Testis (tissue), 2 donors: ENCODE data around the gene DPYSL3.

ENCODE experiments used
- POLR2A ChIP-seq: fragments of 450-650 bp; IDR thresholded peaks from one replicate; pipeline ENCODE4 v1.6.1; 2017; ENCODE audit warnings: antibody characterized with exemption, mild to moderate bottlenecking, moderate library complexity
- TF ChIP-seq, protein P1 (sequence below), 3 experiments: fragments of 450-650 bp in 2 of 3; fragments of 200-600 bp in 1 of 3; sonication (generic) in 1 of 3; IDR thresholded peaks; one replicate each; pipeline ENCODE4 v1.5.1; 2016 to 2019; ENCODE audit warnings: antibody characterized with exemption in 3 of 3, mild to moderate bottlenecking in 2 of 3, moderate library complexity in 1 of 3

DNA sequence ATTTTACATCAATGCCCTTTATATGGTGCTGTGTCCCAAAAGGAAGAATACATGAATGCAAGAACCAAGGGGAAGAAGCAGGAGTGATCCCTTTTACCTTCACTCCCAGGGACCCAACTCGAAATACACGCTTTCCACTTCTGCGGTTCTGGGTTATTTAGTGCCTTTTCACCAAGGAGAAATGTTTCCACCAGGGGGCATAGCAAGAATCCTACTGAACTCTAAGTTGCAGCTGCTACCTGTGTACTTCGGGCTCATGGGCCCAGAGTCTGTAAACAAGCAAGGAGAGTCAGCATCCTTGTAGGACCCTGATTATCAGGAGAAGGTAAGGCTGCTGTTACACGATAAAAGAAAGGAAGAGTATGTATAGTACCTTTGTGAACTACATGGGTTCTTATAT lies 45.7 kb downstream of the DPYSL3 start:
- TF ChIP-seq, protein P1, sequence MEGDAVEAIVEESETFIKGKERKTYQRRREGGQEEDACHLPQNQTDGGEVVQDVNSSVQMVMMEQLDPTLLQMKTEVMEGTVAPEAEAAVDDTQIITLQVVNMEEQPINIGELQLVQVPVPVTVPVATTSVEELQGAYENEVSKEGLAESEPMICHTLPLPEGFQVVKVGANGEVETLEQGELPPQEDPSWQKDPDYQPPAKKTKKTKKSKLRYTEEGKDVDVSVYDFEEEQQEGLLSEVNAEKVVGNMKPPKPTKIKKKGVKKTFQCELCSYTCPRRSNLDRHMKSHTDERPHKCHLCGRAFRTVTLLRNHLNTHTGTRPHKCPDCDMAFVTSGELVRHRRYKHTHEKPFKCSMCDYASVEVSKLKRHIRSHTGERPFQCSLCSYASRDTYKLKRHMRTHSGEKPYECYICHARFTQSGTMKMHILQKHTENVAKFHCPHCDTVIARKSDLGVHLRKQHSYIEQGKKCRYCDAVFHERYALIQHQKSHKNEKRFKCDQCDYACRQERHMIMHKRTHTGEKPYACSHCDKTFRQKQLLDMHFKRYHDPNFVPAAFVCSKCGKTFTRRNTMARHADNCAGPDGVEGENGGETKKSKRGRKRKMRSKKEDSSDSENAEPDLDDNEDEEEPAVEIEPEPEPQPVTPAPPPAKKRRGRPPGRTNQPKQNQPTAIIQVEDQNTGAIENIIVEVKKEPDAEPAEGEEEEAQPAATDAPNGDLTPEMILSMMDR (IDR thresholded peaks at IDR 0.05) = peak in 2 of 3 experiments; percentile 25 to 46
- no peak for TF ChIP-seq POLR2A
